Liver (tissue), 3 donors: ENCODE data around the gene JAKMIP3.

Experiments
- CTCF ChIP-seq: fragments of 150-350 bp; IDR thresholded peaks from 2 replicates; pipeline ENCODE4 v1.5.1; 2017; ENCODE audit warnings: improper control_type of control experiment, low read depth, low read length; ENCODE audit not compliant: missing input control
- EGR1 ChIP-seq, 2 donors: IDR thresholded peaks; 2 replicates each; pipeline ENCODE4 v1.6.1; 2016 to 2018; ENCODE audit warnings: antibody characterized with exemption in 2 of 2, low read depth in 2 of 2
- FOXA1 ChIP-seq: IDR thresholded peaks from 2 replicates; pipeline ENCODE4 v1.6.1; 2016; ENCODE audit warnings: antibody characterized with exemption
- NR2F2 ChIP-seq: IDR thresholded peaks from 2 replicates; pipeline ENCODE4 v1.6.1; 2016; ENCODE audit warnings: antibody characterized with exemption
- RAD21 ChIP-seq, 2 donors: IDR thresholded peaks; 2 replicates each; pipeline ENCODE4 v1.6.1; 2016; ENCODE audit warnings: antibody characterized with exemption in 2 of 2, mild to moderate bottlenecking in 2 of 2
- SP1 ChIP-seq: IDR thresholded peaks from 2 replicates; pipeline ENCODE4 v1.6.1; 2018; ENCODE audit warnings: antibody characterized with exemption, mild to moderate bottlenecking
- TAF1 ChIP-seq: conservative IDR thresholded peaks from 2 replicates; pipeline ENCODE4 v1.6.1; 2016; ENCODE audit warnings: antibody characterized with exemption, mild to moderate bottlenecking
- YY1 ChIP-seq: IDR thresholded peaks from 2 replicates; pipeline ENCODE4 v1.6.1; 2016; ENCODE audit warnings: antibody characterized with exemption, mild to moderate bottlenecking
- donor health status: healthy.
- donor health status: healthy.

DNA sequence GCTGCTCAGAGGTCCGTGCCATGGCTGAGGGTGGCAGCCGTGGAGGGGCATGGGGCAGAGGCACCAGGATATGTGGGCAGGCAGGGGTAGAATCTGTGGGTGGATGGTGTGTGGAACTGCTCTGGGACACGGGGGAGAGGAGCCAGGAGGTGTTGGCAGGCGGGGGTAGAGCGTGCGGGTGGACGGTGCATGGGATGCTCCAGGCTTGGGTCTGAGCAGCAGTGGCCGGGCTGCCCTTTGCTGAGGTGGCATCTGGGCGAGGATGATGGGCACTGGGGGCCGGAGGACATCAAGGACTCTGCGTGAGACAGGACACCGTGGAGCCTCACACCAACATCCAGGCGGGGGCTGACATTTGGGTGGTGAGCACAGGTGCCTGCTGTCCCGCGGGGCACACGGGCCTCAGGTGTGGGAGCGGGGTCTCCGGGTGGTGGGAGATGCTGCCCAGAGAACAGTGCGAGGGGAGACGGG, 46.2 kb downstream of the JAKMIP3 start:
- no peak for TF ChIP-seq CTCF
- TF ChIP-seq SP1: no peak
- TF ChIP-seq EGR1 (IDR thresholded peaks at IDR 0.05; ENCODE audit: low read depth in 2 of 2): no peak
- no peak for TF ChIP-seq YY1
- no peak for TF ChIP-seq TAF1
- no peak for TF ChIP-seq FOXA1
- TF ChIP-seq RAD21 (IDR thresholded peaks at IDR 0.05): no peak
- no peak for TF ChIP-seq NR2F2
